Measurements from ENCODE around the gene PRKAB1.
"Not testable (repeated sequence)": the region's sequence is repeated elsewhere in the genome, so short reads cannot be mapped to it uniquely, and the experiment has no call there.

- TF ChIP-seq JUN (IDR thresholded peaks at IDR 0.05; ENCODE audit: borderline replicate concordance, low read depth, low read length); JUN (CRISPR knock-in tag; IDR thresholded peaks at IDR 0.05; ENCODE audit: borderline replicate concordance); FOXK2 (conservative IDR thresholded peaks at IDR 0.05 in 1 of 2, IDR thresholded peaks at IDR 0.05 in 1 of 2; ENCODE audit: low read depth in 2 of 2); THRA (IDR thresholded peaks at IDR 0.05); ATF4 (CRISPR knock-in tag; IDR thresholded peaks at IDR 0.05); RCOR1 (IDR thresholded peaks at IDR 0.05; ENCODE audit: borderline replicate concordance in 1 of 2, low read depth in 2 of 2, low read length in 2 of 2); SLC30A9 (CRISPR knock-in tag; IDR thresholded peaks at IDR 0.05); TAF15 (IDR thresholded peaks at IDR 0.05; ENCODE audit: low read depth, low read length); FOXK1 (CRISPR knock-in tag; IDR thresholded peaks at IDR 0.05; ENCODE audit: borderline replicate concordance); KLF16 (IDR thresholded peaks at IDR 0.05); CEBPB (tag; IDR thresholded peaks at IDR 0.05); SPI1 (IDR thresholded peaks at IDR 0.05; ENCODE audit: borderline replicate concordance, low read depth, low read length); CTCF (IDR thresholded peaks at IDR 0.05 in 2 of 3, conservative IDR thresholded peaks at IDR 0.05 in 1 of 3; ENCODE audit: insufficient read depth in 2 of 3, low read depth in 1 of 3, low read length in 3 of 3): not testable (repeated sequence)
These were observed 38.5 kb downstream of the PRKAB1 start for GRCh38 chr12:119706427-119706826.

Measured in K562 (cell line).